PC-9 (cell line): ENCODE data around the gene LIPH. TPM values are rescaled to one million over a fixed set of nuclear protein-coding genes. Genes with fewer than 3 reads are reported as not detected.

Experiments used
- BruUV-seq: library from RNA; stranded (reverse); fragments of 400-500 nt; replicated peaks from 2 replicates; lab custom pipeline; 2021; lab: Mats Ljungman, UMichigan
- CTCF ChIA-PET: fragments of 300-600 bp; sonication (Branson Sonifier 250); formaldehyde crosslinking; loops from one replicate; lab custom pipeline; 2022; ENCODE audit warnings: antibody characterized with exemption; lab: Charles Lee
- POLR2A ChIA-PET: fragments of 300-600 bp; sonication (Branson Sonifier 250); formaldehyde crosslinking; loops from one replicate; lab custom pipeline; 2022; ENCODE audit warnings: antibody characterized with exemption; ENCODE audit not compliant: unreplicated experiment; lab: Charles Lee
- DNase-seq, 2 experiments: peaks; one replicate each; pipeline versions ENCODE4 v3.0.0 to v3.0.0-alpha.2; 2015 to 2022; ENCODE audit warnings: mixed read lengths in 1 of 2
- H2AFZ ChIP-seq: fragments of 200-600 bp; sonication (generic); 2 replicates; pipeline ENCODE4 v1.8.1; 2017; ENCODE audit warnings: antibody characterized with exemption
- H3F3A ChIP-seq: fragments of 200-600 bp; sonication (generic); 2 replicates; pipeline ENCODE4 v1.8.1; 2017; ENCODE audit warnings: antibody characterized with exemption, mild to moderate bottlenecking, low read depth; ENCODE audit not compliant: insufficient read depth
- H3K27ac ChIP-seq: fragments of 200-600 bp; sonication (generic); 2 replicates; pipeline ENCODE4 v1.6.1; 2016; ENCODE audit warnings: mixed run types
- H3K27me3 ChIP-seq: fragments of 200-600 bp; sonication (generic); 2 replicates; pipeline ENCODE4 v1.6.1; 2016; ENCODE audit warnings: low read depth, mixed run types; ENCODE audit not compliant: insufficient read depth
- H3K36me3 ChIP-seq: fragments of 200-600 bp; sonication (generic); 2 replicates; pipeline ENCODE4 v1.6.1; 2016; ENCODE audit warnings: low read depth, mixed run types
- H3K4me1 ChIP-seq: fragments of 200-600 bp; sonication (generic); replicated peaks from 2 replicates; pipeline ENCODE4 v1.6.1; 2016; ENCODE audit warnings: mixed run types; ENCODE audit not compliant: insufficient read depth
- H3K4me2 ChIP-seq: fragments of 200-600 bp; sonication (generic); 2 replicates; pipeline ENCODE4 v1.6.1; 2017; ENCODE audit warnings: mixed run types
- H3K4me3 ChIP-seq: fragments of 200-600 bp; sonication (generic); 2 replicates; pipeline ENCODE4 v1.6.1; 2016; ENCODE audit warnings: mixed run types
- H3K79me2 ChIP-seq: fragments of 200-600 bp; sonication (generic); 2 replicates; pipeline ENCODE4 v1.6.1; 2017; ENCODE audit warnings: low read depth, mixed run types
- H3K9me2 ChIP-seq: fragments of 200-600 bp; sonication (generic); 2 replicates; pipeline ENCODE4 v1.8.1; 2017; ENCODE audit warnings: mild to moderate bottlenecking; ENCODE audit not compliant: insufficient read depth
- H3K9me3 ChIP-seq: fragments of 200-600 bp; sonication (generic); 2 replicates; pipeline ENCODE4 v1.8.1; 2016; ENCODE audit warnings: low read depth; ENCODE audit not compliant: insufficient read depth
- H4K20me1 ChIP-seq: fragments of 200-600 bp; sonication (generic); 2 replicates; pipeline ENCODE4 v1.8.1; 2017; ENCODE audit not compliant: insufficient read depth
- CTCF ChIP-seq: fragments of 200-600 bp; sonication (generic); conservative IDR thresholded peaks from 2 replicates; pipeline ENCODE4 v1.6.1; 2017; ENCODE audit warnings: mixed run types, antibody characterized with exemption, mild to moderate bottlenecking, moderate library complexity
- EZH2 ChIP-seq: fragments of 200-600 bp; sonication (generic); IDR thresholded peaks from 2 replicates; pipeline ENCODE4 v1.8.0; 2017; ENCODE audit warnings: antibody characterized with exemption, low read depth
- intact Hi-C: fragments of 100-400 bp; cut with micrococcal nuclease; formaldehyde crosslinking; loops from one replicate; pipeline ENCODE4 v1.10.0; 2022; ENCODE audit not compliant: unreplicated experiment
- total RNA-seq: library from RNA; stranded (reverse); gene quantifications from 2 replicates; pipeline ENCODE4 v1.2.3, GENCODE V29; 2021

Gene LIPH
- total RNA-seq, 1 experiment from 2014 or later: 44.7 TPM

DNA sequence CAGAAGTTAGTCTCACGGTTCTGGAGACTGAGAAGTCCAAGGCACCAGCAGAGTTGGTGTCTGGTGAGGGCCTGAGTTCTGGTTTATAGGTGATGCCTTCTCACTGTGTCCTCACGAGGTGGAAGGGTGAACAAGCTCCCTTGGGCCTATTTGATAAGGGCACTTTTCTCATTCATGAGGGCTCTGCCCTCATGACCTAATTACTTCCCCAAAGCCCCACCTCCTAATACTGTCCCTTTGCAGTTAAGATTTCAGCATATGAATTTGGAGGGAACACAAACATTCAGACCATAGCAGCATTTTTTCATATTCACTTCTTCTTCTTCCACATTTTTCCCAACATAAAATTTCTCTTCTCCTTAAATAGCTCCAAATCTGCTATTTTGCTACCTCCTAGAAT lies 95.0 kb downstream of the LIPH start:
- Histone ChIP-seq H3K4me2 (no peak overlapping the region), H3K9me3 (no peaks in the 10 kb centered on the region), H2AFZ (no peak overlapping the region), H3K79me2 (no peaks in the 10 kb centered on the region), H3K4me3 (no peak overlapping the region), H3F3A (no peaks in the 10 kb centered on the region), H3K27ac (no peak overlapping the region), H3K4me1 (no peaks in the 10 kb centered on the region), H3K36me3 (no peaks in the 10 kb centered on the region), H3K9me2 (no peaks in the 10 kb centered on the region), H4K20me1 (no peaks in the 10 kb centered on the region), H3K27me3 (no peaks in the 10 kb centered on the region)
- BruUV-seq: no TSS peak
- CTCF ChIA-PET: no interaction called here
- intact Hi-C loops: no loop called here
- TF ChIP-seq CTCF: no peak
- no peak for TF ChIP-seq EZH2
- POLR2A ChIA-PET: interaction anchor here (0.7 kb wide), 2 partner anchors 157 to 165 kb away, joined by 3 to 6 read pairs; no protein-coding TSS in a partner anchor
- no peak for DNase-seq

Other genes starting within 250 kb of the LIPH start
- 42.2 and 65.5 TPM in 2 replicates for gene MAP3K13, start 189.5 kb downstream of the LIPH start, total RNA-seq
- 37.2 and 54.1 TPM in 2 replicates for gene TMEM41A, start 53.6 kb downstream of the LIPH start, total RNA-seq
- gene SENP2, start 33.7 kb upstream of the LIPH start, total RNA-seq: 66.5 and 89.5 TPM in 2 replicates